GM23338 (cell line): ENCODE data around the gene PAGE2B. TPM values are rescaled to one million over a fixed set of nuclear protein-coding genes. Genes with fewer than 3 reads are reported as not detected.

Experiments
- ATAC-seq: fragments of 200-7000 bp; cut with Tn5 transposase; 3 replicates; pipeline ENCODE4 v1.9.1; 2020
- DNase-seq: peaks from one replicate; pipeline ENCODE4 v3.0.0-alpha.2; 2015; ENCODE audit warnings: low spot score
- H2AFZ ChIP-seq: fragments of 200-600 bp; sonication (generic); 2 replicates; pipeline ENCODE4 v1.8.0; 2016; ENCODE audit warnings: antibody characterized with exemption, mild to moderate bottlenecking, moderate library complexity
- H3F3A ChIP-seq: fragments of 200-600 bp; sonication (generic); replicated peaks from 2 replicates; pipeline ENCODE4 v1.8.0; 2017; ENCODE audit warnings: antibody characterized with exemption, mixed run types, low read depth
- H3K27ac ChIP-seq: fragments of 200-600 bp; sonication (generic); 2 replicates; pipeline ENCODE4 v1.6.1; 2016; ENCODE audit warnings: low read depth
- H3K27me3 ChIP-seq: fragments of 200-600 bp; sonication (generic); 2 replicates; pipeline ENCODE4 v1.8.0; 2016; ENCODE audit warnings: mild to moderate bottlenecking, mixed run types, moderate library complexity; ENCODE audit not compliant: insufficient read depth
- H3K36me3 ChIP-seq: fragments of 200-600 bp; sonication (generic); 2 replicates; pipeline ENCODE4 v1.8.0; 2016; ENCODE audit warnings: mild to moderate bottlenecking; ENCODE audit not compliant: insufficient read depth
- H3K4me1 ChIP-seq: fragments of 200-600 bp; sonication (generic); 2 replicates; pipeline ENCODE4 v1.8.0; 2016; ENCODE audit warnings: mild to moderate bottlenecking, moderate library complexity; ENCODE audit not compliant: insufficient read depth
- H3K4me2 ChIP-seq: fragments of 200-600 bp; sonication (generic); 2 replicates; pipeline ENCODE4 v1.7.1; 2017; ENCODE audit warnings: mixed run types
- H3K4me3 ChIP-seq: fragments of 200-600 bp; sonication (generic); 2 replicates; pipeline ENCODE4 v1.6.1; 2016; ENCODE audit warnings: mixed run types
- H3K79me2 ChIP-seq: fragments of 200-600 bp; sonication (generic); replicated peaks from 2 replicates; pipeline ENCODE4 v1.8.0; 2017; ENCODE audit warnings: mild to moderate bottlenecking; ENCODE audit not compliant: insufficient read depth
- H3K9me2 ChIP-seq: fragments of 200-600 bp; sonication (generic); 2 replicates; pipeline ENCODE4 v1.8.0; 2017; ENCODE audit not compliant: insufficient read depth
- H4K20me1 ChIP-seq: fragments of 200-600 bp; sonication (generic); replicated peaks from 2 replicates; pipeline ENCODE4 v1.8.0; 2017; ENCODE audit warnings: mild to moderate bottlenecking; ENCODE audit not compliant: insufficient read depth
- H3K27ac Mint-ChIP-seq: 2 replicates; pipeline ENCODE4 v1.8.0; 2020; ENCODE audit warnings: inconsistent platforms, mild to moderate bottlenecking, moderate library complexity, mixed read lengths
- H3K27me3 Mint-ChIP-seq: 3 replicates; pipeline ENCODE4 v1.8.0; 2022; ENCODE audit warnings: low read depth, mild to moderate bottlenecking, moderate library complexity, mixed read lengths, inconsistent platforms; ENCODE audit not compliant: insufficient read depth, poor library complexity
- H3K36me3 Mint-ChIP-seq: 3 replicates; pipeline ENCODE4 v1.8.0; 2021; ENCODE audit warnings: low read depth, mild to moderate bottlenecking, inconsistent platforms, moderate library complexity, mixed read lengths
- H3K4me1 Mint-ChIP-seq: 3 replicates; pipeline ENCODE4 v1.8.0; 2020; ENCODE audit warnings: mild to moderate bottlenecking, inconsistent platforms, mixed read lengths
- H3K4me3 Mint-ChIP-seq: 3 replicates; pipeline ENCODE4 v1.8.0; 2021; ENCODE audit warnings: moderate library complexity, mild to moderate bottlenecking, inconsistent platforms, mixed read lengths
- H3K9me3 Mint-ChIP-seq: 3 replicates; pipeline ENCODE4 v1.8.0; 2020; ENCODE audit warnings: moderate library complexity, mild to moderate bottlenecking, inconsistent platforms, mixed read lengths
- CTCF ChIP-seq, 2 experiments: fragments of 200-600 bp in 1 of 2; sonication (generic) in 1 of 2; conservative IDR thresholded peaks; 2 replicates each; pipeline versions ENCODE4 v1.5.1 to v1.6.1; 2016 to 2017; ENCODE audit warnings: antibody characterized with exemption in 2 of 2, low read depth in 2 of 2, mild to moderate bottlenecking in 2 of 2, moderate library complexity in 1 of 2
- ETS1 ChIP-seq: IDR thresholded peaks from 2 replicates; pipeline ENCODE4 v1.6.1; 2016; ENCODE audit warnings: antibody characterized with exemption
- EZH2 ChIP-seq: fragments of 200-600 bp; sonication (generic); IDR thresholded peaks from one replicate; pipeline ENCODE4 v1.8.0; 2017; ENCODE audit warnings: antibody characterized with exemption, mild to moderate bottlenecking, low read depth; ENCODE audit not compliant: unreplicated experiment
- EZH2phosphoT487 ChIP-seq: fragments of 200-600 bp; sonication (generic); IDR thresholded peaks from one replicate; pipeline ENCODE4 v1.8.1; 2018; ENCODE audit warnings: antibody characterized with exemption; ENCODE audit not compliant: unreplicated experiment
- JUNB ChIP-seq: IDR thresholded peaks from one replicate; pipeline ENCODE4 v1.6.1; 2016; ENCODE audit warnings: antibody characterized with exemption; ENCODE audit not compliant: unreplicated experiment
- NANOG ChIP-seq: IDR thresholded peaks from 2 replicates; pipeline ENCODE4 v1.6.1; 2016; ENCODE audit warnings: antibody characterized with exemption, borderline replicate concordance
- POLR2AphosphoS5 ChIP-seq: IDR thresholded peaks from 2 replicates; pipeline ENCODE4 v1.6.1; 2016; ENCODE audit warnings: antibody characterized with exemption, low read depth
- REST ChIP-seq: IDR thresholded peaks from one replicate; pipeline ENCODE4 v1.6.1; 2018; ENCODE audit warnings: antibody characterized with exemption; ENCODE audit not compliant: unreplicated experiment
- STAT1 ChIP-seq: IDR thresholded peaks from one replicate; pipeline ENCODE4 v1.6.1; 2016; ENCODE audit warnings: antibody characterized with exemption; ENCODE audit not compliant: unreplicated experiment
- ZNF114 ChIP-seq: fragments of 250-450 bp; sonication (Bioruptor Pico); IDR thresholded peaks from 2 replicates; pipeline ENCODE4 v1.5.0; 2020; ENCODE audit warnings: mild to moderate bottlenecking, moderate library complexity
- ZNF331 ChIP-seq: fragments of 250-450 bp; sonication (Bioruptor Pico); IDR thresholded peaks from 2 replicates; pipeline ENCODE4 v1.5.0; 2020; ENCODE audit warnings: low read depth, mild to moderate bottlenecking, moderate library complexity
- polyA plus RNA-seq: library from polyadenylated mRNA; unstranded; fragments of >200 nt; fragmentation: Nextera tagmentation; extraction: Ambion mirVana; gene quantifications from 2 replicates; pipeline ENCODE4 v1.2.1, GENCODE V29; 2016
- total RNA-seq: library from RNA; depleted of rRNA; stranded (reverse); fragments of >200 nt; shearing (Covaris generic); gene quantifications from 2 replicates; pipeline ENCODE4 v1.2.3, GENCODE V29; 2014

Gene PAGE2B
- total and polyA plus RNA-seq, 2 experiments from 2014 or later, result not detected

GRCh38 chrX:55119712-55120111 is 44.9 kb downstream of the PAGE2B start:
- H2AFZ ChIP-seq, result no peak overlapping the region
- H3K9me2 ChIP-seq, result no peaks in the 10 kb centered on the region
- H3K27me3 ChIP-seq, result no peaks in the 10 kb centered on the region
- no peaks in the 10 kb centered on the region for H3F3A ChIP-seq
- H3K4me1 Mint-ChIP-seq, result no peaks in the 10 kb centered on the region
- no peak overlapping the region for H3K27ac ChIP-seq
- H3K4me1 ChIP-seq, result no peaks in the 10 kb centered on the region
- no peak overlapping the region for H3K27ac Mint-ChIP-seq
- H3K27me3 Mint-ChIP-seq, result no peaks in the 10 kb centered on the region
- no peak overlapping the region for H3K4me3 Mint-ChIP-seq
- H3K9me3 Mint-ChIP-seq, result no peaks in the 10 kb centered on the region
- no peak for TF ChIP-seq JUNB
- no peak for TF ChIP-seq ZNF114 (CRISPR knock-in tag)
- no peak for TF ChIP-seq CTCF (conservative IDR thresholded peaks at IDR 0.05; ENCODE audit: low read depth in 2 of 2)
- no peak for TF ChIP-seq STAT1
- no peak for TF ChIP-seq EZH2phosphoT487
- TF ChIP-seq REST, result no peak
- TF ChIP-seq POLR2AphosphoS5, result no peak
- TF ChIP-seq ETS1, result no peak
- H4K20me1 ChIP-seq, result no peaks in the 10 kb centered on the region
- H3K4me2 ChIP-seq, result no peak overlapping the region
- DNase-seq (no peak), ATAC-seq (no peak)
- H3K4me3 ChIP-seq, result no peak overlapping the region
- H3K79me2 ChIP-seq, result no peaks in the 10 kb centered on the region
- no peaks in the 10 kb centered on the region for H3K36me3 ChIP-seq
- H3K36me3 Mint-ChIP-seq, result no peaks in the 10 kb centered on the region

GRCh38 chrX:55120761-55121358 is 46.0 kb downstream of the PAGE2B start:
- Histone ChIP-seq H3K9me2 (no peaks in the 10 kb centered on the region), H3K27ac (no peak overlapping the region), H3K4me2 (no peak overlapping the region), H3K79me2 (no peaks in the 10 kb centered on the region), H3K36me3 (no peaks in the 10 kb centered on the region), H3F3A (no peaks in the 10 kb centered on the region), H2AFZ (no peak overlapping the region), H3K27me3 (no peaks in the 10 kb centered on the region), H3K4me1 (no peaks in the 10 kb centered on the region), H3K4me3 (no peak overlapping the region), H4K20me1 (no peaks in the 10 kb centered on the region)
- Mint-ChIP-seq H3K36me3 (no peaks in the 10 kb centered on the region), H3K9me3 (no peaks in the 10 kb centered on the region), H3K4me1 (no peaks in the 10 kb centered on the region), H3K4me3 (no peak overlapping the region), H3K27me3 (no peaks in the 10 kb centered on the region), H3K27ac (no peak overlapping the region)
- ATAC-seq (no peak), DNase-seq (no peak)
- no peak for TF ChIP-seq POLR2AphosphoS5
- TF ChIP-seq CTCF (conservative IDR thresholded peaks at IDR 0.05; ENCODE audit: low read depth in 2 of 2), result no peak
- no peak for TF ChIP-seq ZNF331
- no peak for TF ChIP-seq NANOG
- no peak for TF ChIP-seq EZH2
